Neural progenitor cell (in vitro differentiated cells): ENCODE results near the gene GAB3. TPM values are rescaled to one million over a fixed set of nuclear protein-coding genes. Genes with fewer than 3 reads are reported as not detected.
"Not testable (repeated sequence)": the region's sequence is repeated elsewhere in the genome, so short reads cannot be mapped to it uniquely, and the experiment has no call there.

Experiments used
- DNase-seq: peaks from one replicate; pipeline ENCODE4 v3.0.0-alpha.2; 2016; ENCODE audit warnings: low spot score
- H2AFZ ChIP-seq: fragments of 200-600 bp; sonication (generic); replicated peaks from 2 replicates; pipeline ENCODE4 v1.6.1; 2016; ENCODE audit warnings: antibody characterized with exemption
- H3F3A ChIP-seq: fragments of 200-600 bp; sonication (generic); 2 replicates; pipeline ENCODE4 v1.6.1; 2016; ENCODE audit warnings: antibody characterized with exemption, low read depth
- H3K27ac ChIP-seq: fragments of 200-600 bp; sonication (generic); 2 replicates; pipeline ENCODE4 v1.5.1; 2016; ENCODE audit warnings: mild to moderate bottlenecking
- H3K27me3 ChIP-seq: fragments of 200-600 bp; sonication (generic); 2 replicates; pipeline ENCODE4 v1.6.1; 2016; ENCODE audit warnings: mild to moderate bottlenecking, moderate library complexity
- H3K36me3 ChIP-seq: fragments of 200-600 bp; sonication (generic); 2 replicates; pipeline ENCODE4 v1.5.1; 2016
- H3K4me1 ChIP-seq: fragments of 200-600 bp; sonication (generic); 2 replicates; pipeline ENCODE4 v1.6.1; 2016; ENCODE audit warnings: mixed run types
- H3K4me2 ChIP-seq: fragments of 200-600 bp; sonication (generic); 2 replicates; pipeline ENCODE4 v1.6.1; 2016
- H3K4me3 ChIP-seq: fragments of 200-600 bp; sonication (generic); 2 replicates; pipeline ENCODE4 v1.5.1; 2016
- H3K79me2 ChIP-seq: fragments of 200-600 bp; sonication (generic); 2 replicates; pipeline ENCODE4 v1.6.1; 2016; ENCODE audit warnings: low read depth
- H3K9ac ChIP-seq: fragments of 200-600 bp; sonication (generic); 2 replicates; pipeline ENCODE4 v1.6.1; 2016
- H3K9me3 ChIP-seq: fragments of 200-600 bp; sonication (generic); 2 replicates; pipeline ENCODE4 v1.5.1; 2016; ENCODE audit warnings: low read depth
- H4K20me1 ChIP-seq: fragments of 200-600 bp; sonication (generic); 2 replicates; pipeline ENCODE4 v1.6.1; 2016; ENCODE audit warnings: low read depth
- H3K27ac Mint-ChIP-seq: 3 replicates; pipeline ENCODE4 v1.8.0; 2021; ENCODE audit warnings: mixed read lengths
- H3K27me3 Mint-ChIP-seq: 2 replicates; pipeline ENCODE4 v1.8.0; 2022; ENCODE audit warnings: low read depth, mild to moderate bottlenecking, inconsistent platforms, moderate library complexity, mixed read lengths; ENCODE audit not compliant: insufficient read depth
- H3K36me3 Mint-ChIP-seq: 3 replicates; pipeline ENCODE4 v1.8.0; 2021; ENCODE audit warnings: mixed read lengths
- H3K4me1 Mint-ChIP-seq: 3 replicates; pipeline ENCODE4 v1.8.0; 2021; ENCODE audit warnings: mixed read lengths
- H3K4me3 Mint-ChIP-seq: 3 replicates; pipeline ENCODE4 v1.8.0; 2021; ENCODE audit warnings: mild to moderate bottlenecking, moderate library complexity, mixed read lengths
- H3K9me3 Mint-ChIP-seq: 3 replicates; pipeline ENCODE4 v1.8.0; 2020; ENCODE audit warnings: mixed read lengths
- CTCF ChIP-seq: fragments of 200-600 bp; sonication (generic); IDR thresholded peaks from 2 replicates; pipeline ENCODE4 v1.5.1; 2017; ENCODE audit warnings: antibody characterized with exemption, mild to moderate bottlenecking
- EZH2 ChIP-seq: fragments of 200-600 bp; sonication (generic); IDR thresholded peaks from 2 replicates; pipeline ENCODE4 v1.6.1; 2017; ENCODE audit warnings: antibody characterized with exemption, mild to moderate bottlenecking, moderate library complexity
- EZH2phosphoT487 ChIP-seq: fragments of 200-600 bp; sonication (generic); IDR thresholded peaks from 2 replicates; pipeline ENCODE4 v1.6.1; 2017; ENCODE audit warnings: antibody characterized with exemption
- total RNA-seq: library from RNA; depleted of rRNA; stranded (reverse); fragments of >200 nt; gene quantifications from 2 replicates; pipeline ENCODE4 v1.2.3, GENCODE V29; 2015; ENCODE audit warnings: low replicate concordance

GAB3 gene
- total RNA-seq, 1 donor from 2014 or later: not detected

- H3K27me3 ChIP-seq: no peaks in the 10 kb centered on the region
- Mint-ChIP-seq H3K4me3 (no peak overlapping the region), H3K27ac (no peak overlapping the region), H3K4me1 (no peaks in the 10 kb centered on the region), H3K9me3 (peaks cover 19% of the 10 kb centered on the region), H3K27me3 (peaks cover 5% of the 10 kb centered on the region), H3K36me3 (no peaks in the 10 kb centered on the region)
- H3K4me2 ChIP-seq: no peak overlapping the region
- H3K9me3 ChIP-seq: no peaks in the 10 kb centered on the region
- no peaks in the 10 kb centered on the region for H4K20me1 ChIP-seq
- no peak for TF ChIP-seq EZH2
- TF ChIP-seq EZH2phosphoT487: no peak
- DNase-seq: no peak
- H3K79me2 ChIP-seq: no peaks in the 10 kb centered on the region
- no peak overlapping the region for H3K27ac ChIP-seq
- H3K4me3 ChIP-seq: no peak overlapping the region
- no peaks in the 10 kb centered on the region for H3K4me1 ChIP-seq
- no peaks in the 10 kb centered on the region for H3F3A ChIP-seq
- H3K9ac ChIP-seq: no peak overlapping the region
- no peaks in the 10 kb centered on the region for H3K36me3 ChIP-seq
- H2AFZ ChIP-seq: no peak overlapping the region
Observed at GRCh38 chrX:154654925-154655324, 96.0 kb downstream of the GAB3 start.

GRCh38 chrX:154654372-154654771 lies 96.5 kb downstream of the GAB3 start:
- H4K20me1 ChIP-seq: no peaks in the 10 kb centered on the region
- no peak overlapping the region for H2AFZ ChIP-seq
- no peak for DNase-seq
- H3K9me3 ChIP-seq: no peaks in the 10 kb centered on the region
- H3K4me1 Mint-ChIP-seq: no peaks in the 10 kb centered on the region
- H3K4me3 Mint-ChIP-seq: no peak overlapping the region
- no peaks in the 10 kb centered on the region for H3K36me3 Mint-ChIP-seq
- H3K36me3 ChIP-seq: no peaks in the 10 kb centered on the region
- H3K9me3 Mint-ChIP-seq: peaks cover 19% of the 10 kb centered on the region
- no peaks in the 10 kb centered on the region for H3K79me2 ChIP-seq
- TF ChIP-seq EZH2phosphoT487: no peak
- TF ChIP-seq EZH2: no peak
- TF ChIP-seq CTCF: no peak
- peaks cover 5% of the 10 kb centered on the region for H3K27me3 Mint-ChIP-seq
- no peak overlapping the region for H3K27ac ChIP-seq
- H3K27me3 ChIP-seq: no peaks in the 10 kb centered on the region
- H3K4me2 ChIP-seq: no peak overlapping the region
- H3K4me3 ChIP-seq: no peak overlapping the region
- H3K27ac Mint-ChIP-seq: no peak overlapping the region
- H3K9ac ChIP-seq: no peak overlapping the region
- H3K4me1 ChIP-seq: no peaks in the 10 kb centered on the region
- H3F3A ChIP-seq: no peaks in the 10 kb centered on the region

GRCh38 chrX:154653413-154653812 lies 97.5 kb downstream of the GAB3 start, which contains the start of gene CTAG2:
TSS of gene CTAG2 (minus strand) at chrX:154653579. CDS start at chrX:154653515, 64 bp downstream.
- not testable (repeated sequence) for DNase-seq, H3K9ac ChIP-seq, H3K4me3 ChIP-seq, H3K4me3 Mint-ChIP-seq, H3K36me3 Mint-ChIP-seq, H3K4me2 ChIP-seq, H3K27me3 ChIP-seq, H3F3A ChIP-seq, H3K4me1 ChIP-seq, H3K9me3 ChIP-seq, H3K27ac Mint-ChIP-seq, H3K4me1 Mint-ChIP-seq, H3K27me3 Mint-ChIP-seq, H4K20me1 ChIP-seq, H3K36me3 ChIP-seq, H3K27ac ChIP-seq, H3K79me2 ChIP-seq, H2AFZ ChIP-seq
- H3K9me3 Mint-ChIP-seq: peaks cover 17% of the 10 kb centered on the region

- peaks cover 17% of the 10 kb centered on the region for H3K9me3 Mint-ChIP-seq
- H3K4me3 ChIP-seq: no peak overlapping the region
- TF ChIP-seq CTCF (no peak), EZH2 (no peak), EZH2phosphoT487 (no peak)
Observed at GRCh38 chrX:154653048-154653401, 97.9 kb downstream of the GAB3 start.

More at GRCh38 chrX:154653048-154653401, 97.9 kb downstream of the GAB3 start:
- Histone ChIP-seq H3K79me2 (no peaks in the 10 kb centered on the region), H4K20me1 (no peaks in the 10 kb centered on the region), H3K9me3 (no peaks in the 10 kb centered on the region), H3K4me2 (no peak overlapping the region), H3K9ac (no peak overlapping the region), H3K27ac (no peak overlapping the region), H3F3A (no peaks in the 10 kb centered on the region), H3K27me3 (no peaks in the 10 kb centered on the region), H3K4me1 (no peaks in the 10 kb centered on the region), H3K36me3 (no peaks in the 10 kb centered on the region), H2AFZ (no peak overlapping the region)
- no peak for DNase-seq
- Mint-ChIP-seq H3K4me1 (peaks cover 3% of the 10 kb centered on the region), H3K36me3 (no peaks in the 10 kb centered on the region), H3K27me3 (peaks cover 2% of the 10 kb centered on the region), H3K4me3 (no peak overlapping the region), H3K27ac (no peak overlapping the region)
